Measurements from ENCODE around the gene SLC4A11.
"Not testable (repeated sequence)": the region's sequence is repeated elsewhere in the genome, so short reads cannot be mapped to it uniquely, and the experiment has no call there.

The SLC4A11 gene

GRCh38 chr20:3227506-3227905, 11.5 kb downstream of the SLC4A11 start:
- no peak for DNase-seq

- no peak for DNase-seq
Observed at GRCh38 chr20:3226864-3227263, 12.1 kb downstream of the SLC4A11 start.

GRCh38 chr20:3226093-3226492, 12.9 kb downstream of the SLC4A11 start:
- no peak for DNase-seq

- no peak for DNase-seq
Observed at GRCh38 chr20:3224681-3225421, 14.1 kb downstream of the SLC4A11 start.

GRCh38 chr20:3223994-3224680, 14.9 kb downstream of the SLC4A11 start:
- DNase-seq = no peak

- no peak for DNase-seq
Observed at GRCh38 chr20:3223651-3223993, 15.4 kb downstream of the SLC4A11 start.

- no peak for DNase-seq
Observed at GRCh38 chr20:3222635-3223600, 16.1 kb downstream of the SLC4A11 start.

- no peak for DNase-seq
Observed at GRCh38 chr20:3221398-3222226, 17.4 kb downstream of the SLC4A11 start.

- no peak for DNase-seq
Observed at GRCh38 chr20:3218307-3218988, 20.5 kb downstream of the SLC4A11 start.

- not testable (repeated sequence) for DNase-seq
Observed at GRCh38 chr20:3215359-3215917, 23.6 kb downstream of the SLC4A11 start.

- DNase-seq = no peak
Observed at GRCh38 chr20:3213226-3213625, 25.8 kb downstream of the SLC4A11 start.

GRCh38 chr20:3210346-3210745, 28.6 kb downstream of the SLC4A11 start:
- DNase-seq = no peak

GRCh38 chr20:3209946-3210317, 29.1 kb downstream of the SLC4A11 start:
- no peak for DNase-seq

GRCh38 chr20:3209257-3209945, 29.6 kb downstream of the SLC4A11 start, which contains the start of gene ITPA:
TSS of gene ITPA (plus strand) at chr20:3209498. CDS start at chr20:3209552, 54 bp downstream.
- no peak for DNase-seq

GRCh38 chr20:3208786-3209256, 30.2 kb downstream of the SLC4A11 start:
- DNase-seq = no peak

- peak; percentile 68 for DNase-seq
Observed at GRCh38 chr20:3204124-3204794, 34.7 kb downstream of the SLC4A11 start, which contains the start of gene DDRGK1. TSS of gene DDRGK1 (minus strand) at chr20:3204682. CDS start at chr20:3204627, 55 bp downstream.

GRCh38 chr20:3203315-3204123, 35.5 kb downstream of the SLC4A11 start:
- DNase-seq = no peak

GRCh38 chr20:3202965-3203314, 36.0 kb downstream of the SLC4A11 start:
- DNase-seq = no peak
